Panc1 (cell line): ENCODE data around the gene SRPX2. TPM values are rescaled to one million over a fixed set of nuclear protein-coding genes. Genes with fewer than 3 reads are reported as not detected.

Experiments
- ATAC-seq: fragments of 200-7000 bp; cut with Tn5 transposase; 2 replicates; pipeline ENCODE4 v1.9.1; 2020; ENCODE audit warnings: mild to moderate bottlenecking, moderate library complexity
- BruUV-seq: library from RNA; stranded (reverse); fragments of 400-500 nt; replicated peaks from 2 replicates; lab custom pipeline; 2021; lab: Mats Ljungman, UMichigan
- CTCF ChIA-PET: fragments of 300-600 bp; sonication (Branson Sonifier 250); formaldehyde crosslinking; loops from one replicate; lab custom pipeline; 2022; ENCODE audit warnings: antibody characterized with exemption; lab: Charles Lee
- POLR2A ChIA-PET: fragments of 300-600 bp; sonication (Branson Sonifier 250); formaldehyde crosslinking; loops from one replicate; lab custom pipeline; 2022; ENCODE audit warnings: antibody characterized with exemption; lab: Charles Lee
- DNase-seq: peaks from one replicate; pipeline ENCODE4 v3.0.0-alpha.2; 2010; ENCODE audit warnings: low read depth, low spot score
- H3K27ac ChIP-seq: 2 replicates; pipeline ENCODE4 v1.5.1; 2011; ENCODE audit warnings: mild to moderate bottlenecking, low read length, inconsistent platforms
- H3K27me3 ChIP-seq: fragments of 200-500 bp; sonication (Bioruptor generic); 2 replicates; pipeline ENCODE4 v1.6.0; 2014; ENCODE audit warnings: low read length, inconsistent platforms; ENCODE audit not compliant: control insufficient read depth, insufficient read depth
- H3K36me3 ChIP-seq: fragments of 200-500 bp; sonication (Bioruptor generic); 2 replicates; pipeline ENCODE4 v1.5.1; 2014; ENCODE audit warnings: inconsistent platforms, mild to moderate bottlenecking, low read length, moderate library complexity; ENCODE audit not compliant: control insufficient read depth, insufficient read depth
- H3K4me1 ChIP-seq: 2 replicates; pipeline ENCODE4 v1.5.1; 2011; ENCODE audit warnings: inconsistent platforms, mild to moderate bottlenecking, low read length, moderate library complexity; ENCODE audit not compliant: control insufficient read depth, insufficient read depth
- H3K4me3 ChIP-seq, 2 experiments: 2 replicates each; pipeline ENCODE4 v1.5.1; 2011 to 2012; ENCODE audit warnings: low read depth in 2 of 2, low read length in 2 of 2, mild to moderate bottlenecking in 2 of 2, inconsistent platforms in 1 of 2, moderate library complexity in 1 of 2
- H3K9me3 ChIP-seq: fragments of 200-500 bp; sonication (Bioruptor generic); 2 replicates; pipeline ENCODE4 v1.5.1; 2014; ENCODE audit warnings: low read depth, mild to moderate bottlenecking, inconsistent platforms, low read length, moderate library complexity; ENCODE audit not compliant: control insufficient read depth, insufficient read depth
- CTCF ChIP-seq: fragments of 450-650 bp; IDR thresholded peaks from 2 replicates; pipeline ENCODE4 v1.5.1; 2017; ENCODE audit warnings: mild to moderate bottlenecking
- POLR2AphosphoS5 ChIP-seq: IDR thresholded peaks from 2 replicates; pipeline ENCODE4 v1.6.1; 2012; ENCODE audit warnings: mild to moderate bottlenecking, low read depth, low read length, moderate library complexity
- REST ChIP-seq, 2 experiments: IDR thresholded peaks; 2 replicates each; pipeline ENCODE4 v1.6.1; 2011 to 2012; ENCODE audit warnings: low read depth in 2 of 2, control low read depth in 1 of 2, low read length in 1 of 2, mild to moderate bottlenecking in 1 of 2, moderate library complexity in 1 of 2; ENCODE audit not compliant: insufficient read depth in 1 of 2
- SIN3A ChIP-seq: IDR thresholded peaks from 2 replicates; pipeline ENCODE4 v1.6.1; 2012; ENCODE audit warnings: low read depth, mild to moderate bottlenecking, low read length, moderate library complexity, borderline replicate concordance; ENCODE audit not compliant: insufficient read depth
- TCF7L2 ChIP-seq: IDR thresholded peaks from 2 replicates; pipeline ENCODE4 v1.6.1; 2011; ENCODE audit warnings: mild to moderate bottlenecking, low read depth, low read length, inconsistent platforms
- in situ Hi-C: cut with HindIII; loops from 2 replicates; pipeline ENCODE4 v1.10.0; 2016; ENCODE audit warnings: low sequenced_read_pairs, low pct_unique_long_range_greater_than_20kb
- intact Hi-C: fragments of 100-400 bp; cut with micrococcal nuclease; formaldehyde crosslinking; loops from one replicate; pipeline ENCODE4 v1.10.0; 2022; ENCODE audit not compliant: unreplicated experiment
- total RNA-seq: library from RNA; stranded (reverse); gene quantifications from one replicate; pipeline ENCODE4 v1.2.1, GENCODE V29; 2021; ENCODE audit not compliant: unreplicated experiment

The SRPX2 gene
- total RNA-seq, 1 experiment from 2014 or later, result 1.2 TPM

GRCh38 chrX:100647095-100647494, 3.1 kb downstream of the SRPX2 start:
- CTCF ChIA-PET, result no interaction called here
- DNase-seq, result no peak
- no peaks in the 10 kb centered on the region for H3K4me1 ChIP-seq
- no peaks in the 10 kb centered on the region for H3K9me3 ChIP-seq
- POLR2A ChIA-PET, result no interaction called here
- TF ChIP-seq POLR2AphosphoS5 (no peak), TCF7L2 (no peak), SIN3A (no peak), CTCF (no peak)
- ATAC-seq, result no peak
- in situ Hi-C loops, result no loop called here
- no peak overlapping the region for H3K4me3 ChIP-seq
- intact Hi-C loops, result no loop called here
- no TSS peak for BruUV-seq
- no peaks in the 10 kb centered on the region for H3K27me3 ChIP-seq
- no peak overlapping the region for H3K27ac ChIP-seq
- H3K36me3 ChIP-seq, result no peaks in the 10 kb centered on the region

GRCh38 chrX:100647739-100648138, 3.7 kb downstream of the SRPX2 start:
- Histone ChIP-seq H3K4me3 (no peak overlapping the region), H3K4me1 (no peaks in the 10 kb centered on the region), H3K27me3 (no peaks in the 10 kb centered on the region), H3K9me3 (no peaks in the 10 kb centered on the region), H3K36me3 (no peaks in the 10 kb centered on the region), H3K27ac (no peak overlapping the region)
- no peak for TF ChIP-seq CTCF
- no peak for TF ChIP-seq POLR2AphosphoS5
- TF ChIP-seq REST (IDR thresholded peaks at IDR 0.05; ENCODE audit: insufficient read depth in 1 of 2, low read depth in 2 of 2, low read length in 1 of 2), result no peak
- DNase-seq, result no peak
- intact Hi-C loops (no loop called here), in situ Hi-C loops (no loop called here)
- POLR2A ChIA-PET, result no interaction called here
- no peak for ATAC-seq
- BruUV-seq, result no TSS peak
- CTCF ChIA-PET, result no interaction called here
